Prostate gland (tissue), 2 donors: Measurements from ENCODE around the gene TANGO6. TPM values are rescaled to one million over a fixed set of nuclear protein-coding genes. Genes with fewer than 3 reads are reported as not detected.
"Not testable (repeated sequence)": the region's sequence is repeated elsewhere in the genome, so short reads cannot be mapped to it uniquely, and the experiment has no call there.

Experiments
- DNase-seq: peaks from one replicate; pipeline ENCODE4 v3.0.0-alpha.2; 2019; ENCODE audit warnings: low spot score
- H3K27ac ChIP-seq, 2 donors: fragments of 200-600 bp; sonication (generic); 2 replicates each; pipeline ENCODE4 v1.5.1; 2017 to 2019
- H3K27me3 ChIP-seq: fragments of 200-600 bp; sonication (generic); replicated peaks from 2 replicates; pipeline ENCODE4 v1.5.1; 2019; ENCODE audit not compliant: insufficient read depth
- H3K36me3 ChIP-seq, 2 donors: fragments of 200-600 bp; sonication (generic); 1 replicate in 1 of 2; 2 replicates in 1 of 2; pipeline versions ENCODE4 v1.5.1 to v1.8.1; 2017 to 2019
- H3K4me1 ChIP-seq: fragments of 200-600 bp; sonication (generic); replicated peaks from 2 replicates; pipeline ENCODE4 v1.5.1; 2019
- H3K4me3 ChIP-seq, 2 donors: fragments of 200-600 bp; sonication (generic); 2 replicates each; pipeline ENCODE4 v1.5.1; 2017 to 2019
- H3K9me3 ChIP-seq: fragments of 200-600 bp; sonication (generic); 2 replicates; pipeline ENCODE4 v1.5.1; 2017
- CTCF ChIP-seq, 4 experiments: fragments of 200-600 bp in 2 of 4; fragments of 450-650 bp in 2 of 4; sonication (generic) in 2 of 4; IDR thresholded peaks; 1 replicate in 3 of 4; 2 replicates in 1 of 4; pipeline ENCODE4 v1.5.1; 2016 to 2019; ENCODE audit warnings: antibody characterized with exemption in 4 of 4, mild to moderate bottlenecking in 2 of 4, moderate library complexity in 2 of 4
- POLR2A ChIP-seq: fragments of 450-650 bp; IDR thresholded peaks from one replicate; pipeline ENCODE4 v1.6.1; 2016; ENCODE audit warnings: antibody characterized with exemption, mild to moderate bottlenecking
- POLR2AphosphoS5 ChIP-seq: sonication (generic); formaldehyde crosslinking; IDR thresholded peaks from one replicate; pipeline ENCODE4 v1.6.1; 2017; ENCODE audit warnings: antibody characterized with exemption
- WGBS: methylation state at CpG from one replicate; pipeline ENCODE4 v1.1.5; 2018; 5-methylcytosine and 5-hydroxymethylcytosine counted together
- intact Hi-C: fragments of 100-400 bp; cut with DNase I; formaldehyde crosslinking; loops from one replicate; pipeline ENCODE4 v1.14.2; 2022
- total RNA-seq, 2 donors: library from RNA; depleted of rRNA; stranded (reverse); fragments of >200 nt; gene quantifications; one replicate each; pipeline ENCODE4 v1.1.0, GENCODE V29; 2016

Gene TANGO6
- total RNA-seq, 2 donors from 2014 or later = 13.1 to 28.6 TPM

- DNase-seq = no peak
- H3K27me3 ChIP-seq = no peaks in the 10 kb centered on the region
- H3K9me3 ChIP-seq = no peaks in the 10 kb centered on the region
- intact Hi-C loops = no loop called here
- no peak for TF ChIP-seq CTCF (IDR thresholded peaks at IDR 0.05)
- TF ChIP-seq POLR2AphosphoS5 = no peak
- TF ChIP-seq POLR2A = no peak
- 83% methylated on average over 4 of the region's 4 CpGs for WGBS
- H3K27ac ChIP-seq = no peak overlapping the region
- no peaks in the 10 kb centered on the region for H3K4me1 ChIP-seq
- no peak overlapping the region for H3K4me3 ChIP-seq
- no peaks in the 10 kb centered on the region for H3K36me3 ChIP-seq
Observed at GRCh38 chr16:69039333-69039941, 196.1 kb downstream of the TANGO6 start.

- intact Hi-C loops = no loop called here
- Histone ChIP-seq H3K36me3 (no peaks in the 10 kb centered on the region), H3K27ac (no peak overlapping the region), H3K27me3 (no peaks in the 10 kb centered on the region), H3K9me3 (no peaks in the 10 kb centered on the region), H3K4me1 (no peaks in the 10 kb centered on the region), H3K4me3 (no peak overlapping the region)
- 91% methylated on average over 6 of the region's 6 CpGs for WGBS
- DNase-seq = no peak
- no peak for TF ChIP-seq POLR2A
- no peak for TF ChIP-seq POLR2AphosphoS5
Observed at GRCh38 chr16:69040144-69040909, 197.0 kb downstream of the TANGO6 start.

- Histone ChIP-seq H3K4me3 (no peak overlapping the region), H3K27me3 (no peaks in the 10 kb centered on the region), H3K9me3 (no peaks in the 10 kb centered on the region), H3K4me1 (no peaks in the 10 kb centered on the region), H3K27ac (no peak overlapping the region), H3K36me3 (no peaks in the 10 kb centered on the region)
- TF ChIP-seq CTCF (IDR thresholded peaks at IDR 0.05) = no peak
- TF ChIP-seq POLR2A = no peak
- no peak for TF ChIP-seq POLR2AphosphoS5
- DNase-seq = no peak
- 86% methylated on average over 4 of the region's 4 CpGs for WGBS
- intact Hi-C loops = no loop called here
Observed at GRCh38 chr16:69048328-69049120, 205.2 kb downstream of the TANGO6 start.

- Histone ChIP-seq H3K4me1 (no peaks in the 10 kb centered on the region), H3K27ac (no peak overlapping the region), H3K4me3 (no peak overlapping the region), H3K9me3 (no peaks in the 10 kb centered on the region), H3K27me3 (no peaks in the 10 kb centered on the region), H3K36me3 (no peaks in the 10 kb centered on the region)
- WGBS = 96% methylated on average over 5 of the region's 5 CpGs
- intact Hi-C loops = no loop called here
- no peak for DNase-seq
- TF ChIP-seq POLR2A (no peak), CTCF (IDR thresholded peaks at IDR 0.05) (no peak)
Observed at GRCh38 chr16:69049146-69049545, 205.8 kb downstream of the TANGO6 start.

- Histone ChIP-seq H3K9me3 (no peaks in the 10 kb centered on the region), H3K27me3 (no peaks in the 10 kb centered on the region), H3K4me3 (no peak overlapping the region), H3K4me1 (no peaks in the 10 kb centered on the region), H3K27ac (no peak overlapping the region), H3K36me3 (no peaks in the 10 kb centered on the region)
- 94% methylated on average over 5 of the region's 5 CpGs for WGBS
- TF ChIP-seq POLR2AphosphoS5 (no peak), POLR2A (no peak), CTCF (IDR thresholded peaks at IDR 0.05) (no peak)
- DNase-seq = no peak
- intact Hi-C loops = no loop called here
Observed at GRCh38 chr16:69049603-69050375, 206.5 kb downstream of the TANGO6 start.

GRCh38 chr16:69051517-69051830, 208.1 kb downstream of the TANGO6 start:
- H3K36me3 ChIP-seq, intact Hi-C loops, H3K27me3 ChIP-seq, H3K4me3 ChIP-seq, H3K9me3 ChIP-seq, H3K4me1 ChIP-seq, DNase-seq, H3K27ac ChIP-seq: not testable (repeated sequence)
- 100% methylated on average over 3 of the region's 3 CpGs for WGBS
